ENCODE measurements around the gene XPNPEP1. TPM values are rescaled to one million over a fixed set of nuclear protein-coding genes. Genes with fewer than 3 reads are reported as not detected.
A peak's percentile ranks its signal among the peaks of the same experiment; 100 is the strongest.

The XPNPEP1 gene
- total RNA-seq, 1 donor, result 86.4 TPM

GRCh38 chr10:109887776-109888175 is 35.5 kb downstream of the XPNPEP1 start:
- no peak for TF ChIP-seq CTCF (IDR thresholded peaks at IDR 0.05; ENCODE audit: insufficient read depth, low read depth, low read length)
- H3K4me3 ChIP-seq (ENCODE audit: low read depth, low read length), result no peak overlapping the region
- DNase-seq (ENCODE audit: low read depth), result no peak

GRCh38 chr10:109887243-109887642 is 36.1 kb downstream of the XPNPEP1 start:
- H3K4me3 ChIP-seq (ENCODE audit: low read depth, low read length), result no peak overlapping the region
- no peak for DNase-seq (ENCODE audit: low read depth)
- no peak for TF ChIP-seq CTCF (IDR thresholded peaks at IDR 0.05; ENCODE audit: insufficient read depth, low read depth, low read length)

- no peak for TF ChIP-seq CTCF (IDR thresholded peaks at IDR 0.05; ENCODE audit: insufficient read depth, low read depth, low read length)
- no peak overlapping the region for H3K4me3 ChIP-seq (ENCODE audit: low read depth, low read length)
- DNase-seq (ENCODE audit: low read depth), result no peak
Measured at GRCh38 chr10:109886781-109887140, 36.5 kb downstream of the XPNPEP1 start.

- no peak for DNase-seq (ENCODE audit: low read depth)
- TF ChIP-seq CTCF (IDR thresholded peaks at IDR 0.05; ENCODE audit: insufficient read depth, low read depth, low read length), result no peak
- no peak overlapping the region for H3K4me3 ChIP-seq (ENCODE audit: low read depth, low read length)
Measured at GRCh38 chr10:109886037-109886780, 37.1 kb downstream of the XPNPEP1 start.

GRCh38 chr10:109883859-109884771 is 39.2 kb downstream of the XPNPEP1 start:
- peak; percentile 92 for DNase-seq (ENCODE audit: low read depth)
- H3K4me3 ChIP-seq (ENCODE audit: low read depth, low read length), result no peak overlapping the region
- TF ChIP-seq CTCF (IDR thresholded peaks at IDR 0.05; ENCODE audit: insufficient read depth, low read depth, low read length), result peak; percentile 100

GRCh38 chr10:109882251-109883057 is 40.9 kb downstream of the XPNPEP1 start:
- no peak for DNase-seq (ENCODE audit: low read depth)
- no peak for TF ChIP-seq CTCF (IDR thresholded peaks at IDR 0.05; ENCODE audit: insufficient read depth, low read depth, low read length)
- no peak overlapping the region for H3K4me3 ChIP-seq (ENCODE audit: low read depth, low read length)

All from fibroblast of villous mesenchyme (primary cell).